GM19463 (cell line): ENCODE measurements around the gene PARN.

Experiments
- ATAC-seq: cut with Tn5 transposase; IDR thresholded peaks from one replicate; pipeline ENCODE4 v1.9.1; 2021; ENCODE audit warnings: mild to moderate bottlenecking, moderate library complexity; ENCODE audit not compliant: unreplicated experiment

The PARN gene

GRCh38 chr16:14476183-14476582 is 153.9 kb downstream of the PARN start:
- no peak for ATAC-seq

GRCh38 chr16:14475370-14476139 is 154.5 kb downstream of the PARN start:
- ATAC-seq: no peak

- no peak for ATAC-seq
Measured at GRCh38 chr16:14473488-14473887, 156.6 kb downstream of the PARN start.

- ATAC-seq: no peak
Measured at GRCh38 chr16:14472357-14472756, 157.7 kb downstream of the PARN start.

GRCh38 chr16:14470788-14471187 is 159.3 kb downstream of the PARN start:
- no peak for ATAC-seq

- no peak for ATAC-seq
Measured at GRCh38 chr16:14465799-14466198, 164.3 kb downstream of the PARN start.

GRCh38 chr16:14464796-14465195 is 165.3 kb downstream of the PARN start:
- ATAC-seq: no peak

- no peak for ATAC-seq
Measured at GRCh38 chr16:14464192-14464591, 165.9 kb downstream of the PARN start.

- ATAC-seq: no peak
Measured at GRCh38 chr16:14462811-14463210, 167.2 kb downstream of the PARN start.

GRCh38 chr16:14460726-14461125 is 169.3 kb downstream of the PARN start:
- ATAC-seq: no peak

- no peak for ATAC-seq
Measured at GRCh38 chr16:14458576-14458975, 171.5 kb downstream of the PARN start.

- no peak for ATAC-seq
Measured at GRCh38 chr16:14456793-14457481, 173.1 kb downstream of the PARN start.

- ATAC-seq: no peak
Measured at GRCh38 chr16:14455573-14455972, 174.5 kb downstream of the PARN start.

- ATAC-seq: no peak
Measured at GRCh38 chr16:14454391-14454790, 175.7 kb downstream of the PARN start.

- ATAC-seq: no peak
Measured at GRCh38 chr16:14452066-14452465, 178.0 kb downstream of the PARN start.

- ATAC-seq: no peak
Measured at GRCh38 chr16:14450846-14451245, 179.2 kb downstream of the PARN start.

- ATAC-seq: no peak
Measured at GRCh38 chr16:14449790-14450480, 180.1 kb downstream of the PARN start.

GRCh38 chr16:14449334-14449733 is 180.7 kb downstream of the PARN start:
- ATAC-seq: no peak

- ATAC-seq: no peak
Measured at GRCh38 chr16:14448879-14449278, 181.2 kb downstream of the PARN start.

GRCh38 chr16:14447783-14448182 is 182.3 kb downstream of the PARN start:
- ATAC-seq: no peak

- ATAC-seq: no peak
Measured at GRCh38 chr16:14446796-14447195, 183.3 kb downstream of the PARN start.
